22Rv1 (cell line): ENCODE results near the gene KLHL29.

Source experiments
- ZFX ChIP-seq: fragments of 450-650 bp; IDR thresholded peaks from 2 replicates; pipeline ENCODE4 v1.6.1; 2017; ENCODE audit warnings: antibody characterized with exemption, borderline replicate concordance
- TF ChIP-seq, protein P1 (sequence below): fragments of 450-650 bp; IDR thresholded peaks from 2 replicates; pipeline ENCODE4 v1.5.1; 2017; ENCODE audit warnings: mild to moderate bottlenecking

- TF ChIP-seq, protein P1, sequence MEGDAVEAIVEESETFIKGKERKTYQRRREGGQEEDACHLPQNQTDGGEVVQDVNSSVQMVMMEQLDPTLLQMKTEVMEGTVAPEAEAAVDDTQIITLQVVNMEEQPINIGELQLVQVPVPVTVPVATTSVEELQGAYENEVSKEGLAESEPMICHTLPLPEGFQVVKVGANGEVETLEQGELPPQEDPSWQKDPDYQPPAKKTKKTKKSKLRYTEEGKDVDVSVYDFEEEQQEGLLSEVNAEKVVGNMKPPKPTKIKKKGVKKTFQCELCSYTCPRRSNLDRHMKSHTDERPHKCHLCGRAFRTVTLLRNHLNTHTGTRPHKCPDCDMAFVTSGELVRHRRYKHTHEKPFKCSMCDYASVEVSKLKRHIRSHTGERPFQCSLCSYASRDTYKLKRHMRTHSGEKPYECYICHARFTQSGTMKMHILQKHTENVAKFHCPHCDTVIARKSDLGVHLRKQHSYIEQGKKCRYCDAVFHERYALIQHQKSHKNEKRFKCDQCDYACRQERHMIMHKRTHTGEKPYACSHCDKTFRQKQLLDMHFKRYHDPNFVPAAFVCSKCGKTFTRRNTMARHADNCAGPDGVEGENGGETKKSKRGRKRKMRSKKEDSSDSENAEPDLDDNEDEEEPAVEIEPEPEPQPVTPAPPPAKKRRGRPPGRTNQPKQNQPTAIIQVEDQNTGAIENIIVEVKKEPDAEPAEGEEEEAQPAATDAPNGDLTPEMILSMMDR: no peak
- TF ChIP-seq ZFX: no peak
Observed at GRCh38 chr2:23632831-23633395, 247.9 kb downstream of the KLHL29 start.
